ENCODE measurements around the gene TMEM106C. TPM values are rescaled to one million over a fixed set of nuclear protein-coding genes. Genes with fewer than 3 reads are reported as not detected.

TMEM106C gene
- total RNA-seq, 4 donors from 2014 or later: 68.6 to 98.8 (median 72.0) TPM

DNA sequence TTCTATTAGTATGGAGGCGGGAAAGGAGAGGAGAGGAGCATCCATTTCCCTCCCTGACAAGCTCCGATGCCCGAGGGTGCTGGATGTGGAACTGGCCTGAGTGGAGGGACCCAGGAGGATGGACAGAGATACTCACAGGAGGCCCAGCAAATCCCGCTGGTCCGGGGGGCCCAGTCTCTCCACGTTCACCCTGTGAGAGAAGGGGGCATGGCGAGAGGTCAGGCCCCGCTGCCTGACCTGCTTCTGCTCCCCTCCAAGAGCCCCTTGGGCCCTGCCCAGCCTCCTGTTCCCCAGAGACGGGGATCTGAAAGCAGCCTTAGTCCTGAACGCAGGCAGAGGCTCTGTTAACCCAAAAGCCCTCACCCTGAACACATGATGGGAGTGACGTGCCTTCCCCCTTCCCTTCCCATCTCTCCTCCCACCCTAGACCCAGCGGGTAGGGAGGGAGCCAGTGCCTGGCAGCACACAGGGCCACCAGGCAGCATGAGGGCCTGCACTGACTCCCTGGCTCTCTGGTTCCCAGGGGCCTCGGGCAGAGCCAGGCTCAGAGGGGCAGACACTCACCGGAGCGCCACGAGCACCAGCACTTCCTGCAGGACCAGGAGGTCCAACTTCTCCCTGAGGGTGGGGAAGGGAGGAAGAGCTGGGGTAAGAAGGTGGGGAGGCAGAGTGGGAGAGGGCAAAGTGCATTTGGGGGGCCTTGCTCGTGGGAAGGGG, 17.5 kb downstream of the TMEM106C start:
- TF ChIP-seq, protein P1, sequence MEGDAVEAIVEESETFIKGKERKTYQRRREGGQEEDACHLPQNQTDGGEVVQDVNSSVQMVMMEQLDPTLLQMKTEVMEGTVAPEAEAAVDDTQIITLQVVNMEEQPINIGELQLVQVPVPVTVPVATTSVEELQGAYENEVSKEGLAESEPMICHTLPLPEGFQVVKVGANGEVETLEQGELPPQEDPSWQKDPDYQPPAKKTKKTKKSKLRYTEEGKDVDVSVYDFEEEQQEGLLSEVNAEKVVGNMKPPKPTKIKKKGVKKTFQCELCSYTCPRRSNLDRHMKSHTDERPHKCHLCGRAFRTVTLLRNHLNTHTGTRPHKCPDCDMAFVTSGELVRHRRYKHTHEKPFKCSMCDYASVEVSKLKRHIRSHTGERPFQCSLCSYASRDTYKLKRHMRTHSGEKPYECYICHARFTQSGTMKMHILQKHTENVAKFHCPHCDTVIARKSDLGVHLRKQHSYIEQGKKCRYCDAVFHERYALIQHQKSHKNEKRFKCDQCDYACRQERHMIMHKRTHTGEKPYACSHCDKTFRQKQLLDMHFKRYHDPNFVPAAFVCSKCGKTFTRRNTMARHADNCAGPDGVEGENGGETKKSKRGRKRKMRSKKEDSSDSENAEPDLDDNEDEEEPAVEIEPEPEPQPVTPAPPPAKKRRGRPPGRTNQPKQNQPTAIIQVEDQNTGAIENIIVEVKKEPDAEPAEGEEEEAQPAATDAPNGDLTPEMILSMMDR (IDR thresholded peaks at IDR 0.05): no peak
- TF ChIP-seq EP300 (IDR thresholded peaks at IDR 0.05) (no peak), POLR2AphosphoS5 (IDR thresholded peaks at IDR 0.05) (no peak)

DNA sequence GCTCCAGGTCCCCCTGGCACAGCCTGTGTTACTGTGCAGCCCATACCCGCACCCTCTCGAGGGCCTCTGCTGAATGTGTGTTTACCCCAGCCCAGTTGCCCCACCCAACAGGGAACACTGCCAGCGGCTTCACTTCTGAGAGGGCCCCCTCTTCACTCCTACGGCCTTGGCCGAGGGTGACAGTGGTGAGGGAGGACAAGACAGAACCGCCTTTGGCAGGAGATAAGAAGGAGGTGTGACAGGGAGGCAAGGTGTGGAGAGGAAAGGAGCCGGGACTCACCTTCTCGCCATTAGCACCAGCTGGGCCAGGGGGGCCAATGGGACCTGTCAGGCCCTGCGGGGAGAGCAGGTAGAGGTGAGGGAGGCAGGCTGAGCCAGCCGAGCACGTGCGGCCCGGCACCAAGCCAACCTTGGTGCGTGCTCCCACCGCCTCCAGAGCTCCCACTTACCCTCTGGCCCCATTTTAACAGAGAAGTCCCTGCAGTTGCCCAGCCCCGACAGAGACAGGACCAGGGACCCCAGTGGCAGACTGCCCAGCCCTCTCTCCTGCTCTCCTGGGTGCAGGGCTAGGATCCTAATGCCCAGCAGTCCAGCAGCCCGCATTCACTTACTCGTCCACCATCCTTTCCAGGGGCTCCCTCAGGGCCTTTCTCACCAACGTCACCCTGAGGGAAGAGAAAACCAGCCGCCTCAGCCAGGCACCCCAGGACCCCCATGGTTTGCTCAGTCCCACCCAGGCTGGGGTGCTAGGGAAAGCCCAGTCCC, 18.3 kb downstream of the TMEM106C start:
- no peak for DNase-seq (ENCODE audit: extremely low spot score)
- intact Hi-C loops (cut with DNase I): no loop called here
- no peaks in the 10 kb centered on the region for H3K4me1 ChIP-seq
- no peak overlapping the region for H3K4me3 ChIP-seq
- no peaks in the 10 kb centered on the region for H3K27me3 ChIP-seq
- no peaks in the 10 kb centered on the region for H3K36me3 ChIP-seq
- no peaks in the 10 kb centered on the region for H3K9me3 ChIP-seq
- no peak overlapping the region for H3K27ac ChIP-seq (replicated peaks in 1 of 4)
- TF ChIP-seq POLR2A (IDR thresholded peaks at IDR 0.05; ENCODE audit: low read depth) (no peak), POLR2AphosphoS5 (IDR thresholded peaks at IDR 0.05) (no peak), EP300 (IDR thresholded peaks at IDR 0.05) (no peak)
- TF ChIP-seq, protein P1 (IDR thresholded peaks at IDR 0.05): no peak
- WGBS: 74% methylated on average over 18 of the region's 20 CpGs

More for the DNA sequence above, 17.5 kb downstream of the TMEM106C start:
- Histone ChIP-seq H3K36me3 (no peaks in the 10 kb centered on the region), H3K9me3 (no peaks in the 10 kb centered on the region), H3K4me3 (no peak overlapping the region), H3K27me3 (no peaks in the 10 kb centered on the region), H3K4me1 (no peaks in the 10 kb centered on the region), H3K27ac (replicated peaks in 1 of 4) (no peak overlapping the region)
- WGBS: 82% methylated on average over 9 of the region's 17 CpGs
- intact Hi-C loops (cut with DNase I): no loop called here
- no peak for DNase-seq (ENCODE audit: extremely low spot score)

DNA sequence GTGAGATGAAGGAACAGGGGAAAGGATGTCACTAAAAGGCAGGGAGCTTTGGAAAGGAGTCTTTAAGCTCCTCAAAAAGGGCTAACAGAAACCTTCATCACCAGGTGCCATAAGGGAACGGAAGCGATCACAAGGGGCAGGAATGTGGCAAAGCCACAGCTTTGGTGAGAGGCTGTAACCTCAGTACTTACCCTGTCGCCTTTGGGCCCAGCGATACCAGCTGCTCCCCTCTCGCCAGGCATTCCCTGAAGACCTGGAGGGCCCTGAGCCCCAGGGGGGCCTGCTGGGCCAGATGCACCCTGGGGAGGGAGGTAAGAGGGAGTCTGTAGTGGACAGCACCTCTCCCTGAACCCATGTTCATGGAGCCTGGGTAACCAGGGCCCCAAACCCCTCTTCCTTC, 18.9 kb downstream of the TMEM106C start:
- no peaks in the 10 kb centered on the region for H3K4me1 ChIP-seq
- WGBS: 93% methylated on average over 5 of the region's 5 CpGs
- no peak for DNase-seq (ENCODE audit: extremely low spot score)

GRCh38 chr12:47982770-47983169, 19.4 kb downstream of the TMEM106C start:
- no peaks in the 10 kb centered on the region for H3K36me3 ChIP-seq
- H3K27me3 ChIP-seq: no peaks in the 10 kb centered on the region
- TF ChIP-seq POLR2A (IDR thresholded peaks at IDR 0.05; ENCODE audit: low read depth): no peak
- TF ChIP-seq, protein P1 (IDR thresholded peaks at IDR 0.05): no peak
- no peak for TF ChIP-seq POLR2AphosphoS5 (IDR thresholded peaks at IDR 0.05)
- no peak for TF ChIP-seq EP300 (IDR thresholded peaks at IDR 0.05)
- intact Hi-C loops (cut with DNase I): no loop called here
- H3K9me3 ChIP-seq: no peaks in the 10 kb centered on the region
- H3K4me3 ChIP-seq: no peak overlapping the region
- H3K4me1 ChIP-seq: no peaks in the 10 kb centered on the region
- no peak overlapping the region for H3K27ac ChIP-seq (replicated peaks in 1 of 4)
- WGBS: 91% methylated on average over 11 of the region's 11 CpGs
- no peak for DNase-seq (ENCODE audit: extremely low spot score)

More for the DNA sequence above, 18.9 kb downstream of the TMEM106C start:
- Histone ChIP-seq H3K36me3 (no peaks in the 10 kb centered on the region), H3K9me3 (no peaks in the 10 kb centered on the region), H3K27me3 (no peaks in the 10 kb centered on the region), H3K27ac (replicated peaks in 1 of 4) (no peak overlapping the region), H3K4me3 (no peak overlapping the region)
- TF ChIP-seq POLR2AphosphoS5 (IDR thresholded peaks at IDR 0.05): no peak
- intact Hi-C loops (cut with DNase I): no loop called here

DNA sequence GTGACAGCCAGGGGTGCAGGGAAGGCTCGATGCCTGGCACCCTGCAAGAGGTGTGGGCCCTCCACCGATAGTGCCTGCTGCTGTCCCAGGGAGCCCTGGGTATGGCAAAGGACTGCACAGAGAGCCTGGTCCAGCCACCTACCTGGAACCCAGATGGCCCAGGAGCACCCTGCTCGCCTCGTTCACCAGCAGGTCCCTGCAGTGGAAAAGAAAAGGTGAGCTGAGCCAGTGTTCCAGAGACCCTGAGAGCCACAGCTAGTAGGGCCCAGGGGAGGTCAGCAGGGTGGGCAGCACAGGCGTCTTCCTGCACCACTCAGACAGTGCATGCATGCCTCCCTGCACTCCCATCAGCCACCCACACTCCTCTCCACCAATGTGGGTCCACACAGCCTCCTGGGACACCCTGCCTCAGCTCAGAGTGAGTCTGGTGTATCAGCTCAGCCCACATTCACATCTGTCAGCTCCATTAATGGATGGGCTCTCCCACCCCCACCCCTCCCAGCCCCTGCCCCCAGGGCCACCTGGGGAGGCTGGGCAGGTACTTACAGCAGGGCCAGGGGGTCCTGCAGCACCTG, 20.2 kb downstream of the TMEM106C start:
- H3K27me3 ChIP-seq: no peaks in the 10 kb centered on the region
- H3K4me1 ChIP-seq: peaks cover 0 to 5% (median 0%) of the 10 kb centered on the region in 4 donors
- H3K27ac ChIP-seq (replicated peaks in 1 of 4): no peak overlapping the region
- H3K4me3 ChIP-seq: no peak overlapping the region
- H3K36me3 ChIP-seq: no peaks in the 10 kb centered on the region
- 98% methylated on average over 4 of the region's 5 CpGs for WGBS
- no peak for DNase-seq (ENCODE audit: extremely low spot score)
- intact Hi-C loops (cut with DNase I): no loop called here
- TF ChIP-seq POLR2A (IDR thresholded peaks at IDR 0.05; ENCODE audit: low read depth) (no peak), POLR2AphosphoS5 (IDR thresholded peaks at IDR 0.05) (no peak), EP300 (IDR thresholded peaks at IDR 0.05) (no peak)
- TF ChIP-seq, protein P1 (IDR thresholded peaks at IDR 0.05): no peak
- H3K9me3 ChIP-seq: no peaks in the 10 kb centered on the region
